RKO (cell line): ENCODE data around the gene SLC44A2.
A peak's percentile ranks its signal among the peaks of the same experiment; 100 is the strongest.

Source experiments
- DNase-seq: peaks from one replicate; pipeline ENCODE4 v3.0.0-alpha.2; 2016; ENCODE audit warnings: low spot score

The SLC44A2 gene

GRCh38 chr19:10682397-10683063, 57.2 kb downstream of the SLC44A2 start:
- no peak for DNase-seq

GRCh38 chr19:10683064-10683426, 57.7 kb downstream of the SLC44A2 start:
- no peak for DNase-seq

GRCh38 chr19:10683582-10683981, 58.2 kb downstream of the SLC44A2 start:
- no peak for DNase-seq

GRCh38 chr19:10685210-10685609, 59.9 kb downstream of the SLC44A2 start:
- no peak for DNase-seq

- no peak for DNase-seq
Observed at GRCh38 chr19:10686193-10686592, 60.8 kb downstream of the SLC44A2 start.

- peak; percentile 66 for DNase-seq
Observed at GRCh38 chr19:10686661-10687517, 61.5 kb downstream of the SLC44A2 start.

- no peak for DNase-seq
Observed at GRCh38 chr19:10687518-10688288, 62.4 kb downstream of the SLC44A2 start.

- no peak for DNase-seq
Observed at GRCh38 chr19:10688545-10689280, 63.4 kb downstream of the SLC44A2 start.

- no peak for DNase-seq
Observed at GRCh38 chr19:10690341-10690781, 65.0 kb downstream of the SLC44A2 start.

GRCh38 chr19:10691178-10691881, 66.0 kb downstream of the SLC44A2 start:
- no peak for DNase-seq

GRCh38 chr19:10691883-10692282, 66.5 kb downstream of the SLC44A2 start:
- DNase-seq = no peak

- DNase-seq = no peak
Observed at GRCh38 chr19:10692673-10693264, 67.4 kb downstream of the SLC44A2 start.
